Dendritic cell treated with granulocyte-macrophage colony-stimulating factor and Interleukin-4, amounts not matched to agents 40 ng/mL and 50 ng/mL, for 4 days (primary cell): ENCODE data around the gene MID1.

Experiments
- H3K27ac Mint-ChIP-seq: one replicate; pipeline ENCODE4 v1.8.0; 2022; ENCODE audit warnings: mild to moderate bottlenecking, mixed read lengths
- H3K27me3 Mint-ChIP-seq: one replicate; pipeline ENCODE4 v1.8.0; 2022; ENCODE audit warnings: mild to moderate bottlenecking, mixed read lengths
- H3K36me3 Mint-ChIP-seq: one replicate; pipeline ENCODE4 v1.8.0; 2022; ENCODE audit warnings: low read depth, mixed read lengths
- H3K4me1 Mint-ChIP-seq: one replicate; pipeline ENCODE4 v1.8.0; 2022; ENCODE audit warnings: low read depth, mixed read lengths
- H3K4me3 Mint-ChIP-seq: one replicate; pipeline ENCODE4 v1.8.0; 2022; ENCODE audit warnings: mild to moderate bottlenecking, moderate library complexity, mixed read lengths
- H3K9me3 Mint-ChIP-seq: one replicate; pipeline ENCODE4 v1.8.0; 2022; ENCODE audit warnings: mixed read lengths
- intact Hi-C: fragments of 100-400 bp; cut with micrococcal nuclease; formaldehyde crosslinking; loops from one replicate; pipeline ENCODE4 v1.15.0; 2022

The MID1 gene

GRCh38 chrX:10496345-10496965, 123.9 kb downstream of the MID1 start:
- Mint-ChIP-seq H3K27ac (no peak overlapping the region), H3K4me1 (no peaks in the 10 kb centered on the region), H3K27me3 (no peaks in the 10 kb centered on the region), H3K36me3 (no peaks in the 10 kb centered on the region), H3K9me3 (no peaks in the 10 kb centered on the region), H3K4me3 (no peak overlapping the region)
- intact Hi-C loops, result no loop called here

- Mint-ChIP-seq H3K4me3 (no peak overlapping the region), H3K4me1 (no peaks in the 10 kb centered on the region), H3K36me3 (no peaks in the 10 kb centered on the region), H3K27ac (no peak overlapping the region), H3K9me3 (no peaks in the 10 kb centered on the region), H3K27me3 (no peaks in the 10 kb centered on the region)
- intact Hi-C loops, result no loop called here
Observed at GRCh38 chrX:10495677-10496076, 124.7 kb downstream of the MID1 start.

DNA sequence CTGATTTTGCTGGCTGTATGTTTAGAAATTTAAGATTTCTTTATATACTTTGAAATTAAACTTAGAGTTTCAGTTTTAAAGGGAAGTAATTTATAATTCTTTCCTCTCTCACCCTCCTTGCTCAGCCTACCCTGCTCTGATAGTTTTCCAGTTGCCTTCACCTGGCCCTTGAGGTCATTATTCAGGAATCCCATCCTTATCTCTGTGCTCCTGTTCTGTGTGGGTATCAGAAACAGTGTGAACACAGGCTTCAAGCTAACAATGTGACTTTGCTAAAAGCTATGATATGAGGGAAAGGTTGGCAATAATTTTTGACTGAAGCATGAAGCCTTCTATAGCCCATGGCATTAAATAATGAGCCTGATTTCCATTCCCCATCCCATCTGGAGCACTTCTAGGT, 128.1 kb downstream of the MID1 start:
- no peak overlapping the region for H3K27ac Mint-ChIP-seq
- no peaks in the 10 kb centered on the region for H3K36me3 Mint-ChIP-seq
- H3K9me3 Mint-ChIP-seq, result no peaks in the 10 kb centered on the region
- H3K27me3 Mint-ChIP-seq, result no peaks in the 10 kb centered on the region
- H3K4me3 Mint-ChIP-seq, result no peak overlapping the region
- intact Hi-C loops, result no loop called here
- no peaks in the 10 kb centered on the region for H3K4me1 Mint-ChIP-seq

DNA sequence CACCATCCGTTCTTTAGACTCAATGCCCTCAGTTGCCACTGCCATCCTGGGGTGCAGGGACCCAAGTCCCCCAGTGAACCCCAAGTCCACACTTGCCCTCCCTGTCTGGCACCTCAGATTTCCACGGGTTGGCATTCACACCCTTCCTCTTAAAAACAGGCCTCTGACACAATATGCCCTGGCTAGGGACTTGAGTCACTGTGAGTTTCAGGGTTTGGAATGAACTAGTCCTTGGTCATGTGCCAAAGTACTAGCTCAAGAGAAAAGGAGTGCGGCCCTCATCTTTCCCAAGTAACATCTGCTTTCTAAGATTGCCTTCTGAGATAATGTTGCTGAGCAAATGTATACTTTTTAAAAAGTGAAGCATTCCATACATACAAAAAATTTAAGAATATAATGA, 134.0 kb downstream of the MID1 start:
- H3K4me1 Mint-ChIP-seq, result no peaks in the 10 kb centered on the region
- no peak overlapping the region for H3K4me3 Mint-ChIP-seq
- no peaks in the 10 kb centered on the region for H3K36me3 Mint-ChIP-seq
- intact Hi-C loops, result no loop called here
- H3K27me3 Mint-ChIP-seq, result no peaks in the 10 kb centered on the region
- no peaks in the 10 kb centered on the region for H3K9me3 Mint-ChIP-seq
- H3K27ac Mint-ChIP-seq, result no peak overlapping the region

DNA sequence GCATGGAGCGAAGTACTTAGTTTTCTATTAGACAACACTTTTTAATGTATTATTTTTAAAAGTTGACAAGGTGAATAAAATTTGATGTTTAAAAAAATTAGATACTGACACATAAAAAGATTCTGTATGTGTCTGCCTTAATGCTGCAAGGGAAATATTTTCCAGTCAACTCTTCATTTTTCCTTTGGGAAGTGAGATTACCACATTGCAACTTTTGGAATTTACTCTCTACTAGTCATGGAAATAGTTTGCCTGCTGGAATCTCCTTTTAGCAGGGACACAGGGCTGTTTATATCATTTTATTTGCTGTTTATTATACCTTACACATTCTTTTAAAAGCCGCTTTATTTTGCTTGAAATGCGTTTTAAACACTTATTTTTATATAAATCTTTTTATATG, 135.1 kb downstream of the MID1 start:
- Mint-ChIP-seq H3K27ac (no peak overlapping the region), H3K36me3 (no peaks in the 10 kb centered on the region), H3K4me1 (no peaks in the 10 kb centered on the region), H3K4me3 (no peak overlapping the region), H3K9me3 (no peaks in the 10 kb centered on the region), H3K27me3 (no peaks in the 10 kb centered on the region)
- intact Hi-C loops, result no loop called here

GRCh38 chrX:10484683-10485247, 135.6 kb downstream of the MID1 start:
- Mint-ChIP-seq H3K27ac (no peak overlapping the region), H3K27me3 (no peaks in the 10 kb centered on the region), H3K36me3 (no peaks in the 10 kb centered on the region), H3K4me3 (no peak overlapping the region), H3K9me3 (no peaks in the 10 kb centered on the region), H3K4me1 (no peaks in the 10 kb centered on the region)
- intact Hi-C loops, result no loop called here

GRCh38 chrX:10483191-10483831, 137.1 kb downstream of the MID1 start:
- intact Hi-C loops, result no loop called here
- Mint-ChIP-seq H3K27ac (no peak overlapping the region), H3K36me3 (no peaks in the 10 kb centered on the region), H3K27me3 (no peaks in the 10 kb centered on the region), H3K4me1 (no peaks in the 10 kb centered on the region), H3K9me3 (no peaks in the 10 kb centered on the region), H3K4me3 (no peak overlapping the region)

GRCh38 chrX:10482708-10483107, 137.7 kb downstream of the MID1 start:
- intact Hi-C loops, result no loop called here
- no peaks in the 10 kb centered on the region for H3K27me3 Mint-ChIP-seq

DNA sequence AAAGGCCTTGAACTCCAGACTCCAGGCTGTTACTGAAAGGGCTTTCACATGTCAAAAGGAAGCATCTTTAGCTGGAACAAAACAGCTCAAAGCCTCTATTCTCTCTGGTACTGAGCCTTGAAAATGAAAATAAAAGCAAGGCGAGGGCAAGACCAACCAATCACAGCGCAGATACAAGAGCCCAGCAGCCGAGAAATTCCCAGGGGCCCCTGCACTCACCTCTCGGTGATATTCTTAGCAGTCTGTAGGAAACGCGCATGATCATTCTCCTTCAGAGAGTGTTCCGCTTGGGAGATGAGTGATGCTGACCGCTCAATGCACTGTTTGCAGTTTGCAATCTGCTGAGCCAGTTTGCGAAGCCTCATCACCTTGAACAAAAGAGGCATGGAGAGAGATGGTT, 138.1 kb downstream of the MID1 start:
- H3K27ac Mint-ChIP-seq, result no peak overlapping the region
- intact Hi-C loops, result no loop called here
- H3K36me3 Mint-ChIP-seq, result no peaks in the 10 kb centered on the region
- H3K4me1 Mint-ChIP-seq, result no peaks in the 10 kb centered on the region
- no peaks in the 10 kb centered on the region for H3K27me3 Mint-ChIP-seq
- no peaks in the 10 kb centered on the region for H3K9me3 Mint-ChIP-seq
- no peak overlapping the region for H3K4me3 Mint-ChIP-seq

More at GRCh38 chrX:10482708-10483107, 137.7 kb downstream of the MID1 start:
- Mint-ChIP-seq H3K9me3 (no peaks in the 10 kb centered on the region), H3K4me1 (no peaks in the 10 kb centered on the region), H3K36me3 (no peaks in the 10 kb centered on the region), H3K4me3 (no peak overlapping the region), H3K27ac (no peak overlapping the region)

GRCh38 chrX:10480861-10481260, 139.5 kb downstream of the MID1 start:
- intact Hi-C loops, result no loop called here
- Mint-ChIP-seq H3K27me3 (no peaks in the 10 kb centered on the region), H3K36me3 (no peaks in the 10 kb centered on the region), H3K4me3 (no peak overlapping the region), H3K4me1 (no peaks in the 10 kb centered on the region), H3K9me3 (no peaks in the 10 kb centered on the region), H3K27ac (no peak overlapping the region)

DNA sequence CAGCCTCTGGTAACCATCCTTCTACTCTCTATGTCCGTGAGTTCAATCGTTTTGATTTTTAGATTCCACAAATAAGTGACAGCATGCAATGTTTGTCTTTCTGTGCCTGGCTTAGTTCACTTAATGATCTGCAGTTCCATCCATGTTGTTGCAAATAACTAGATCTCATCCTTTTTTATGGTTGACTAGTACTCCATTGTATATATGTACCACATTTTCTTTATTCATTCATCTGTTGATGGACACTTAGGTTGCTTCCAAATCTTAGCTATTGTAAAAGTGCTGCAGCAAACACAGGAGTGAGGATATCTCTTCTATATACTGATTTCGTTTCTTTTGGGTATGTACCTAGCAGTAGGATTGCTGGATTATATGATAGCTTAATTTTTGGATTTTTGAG, 140.9 kb downstream of the MID1 start:
- no peaks in the 10 kb centered on the region for H3K36me3 Mint-ChIP-seq
- H3K27ac Mint-ChIP-seq, result no peak overlapping the region
- no peaks in the 10 kb centered on the region for H3K27me3 Mint-ChIP-seq
- no peaks in the 10 kb centered on the region for H3K4me1 Mint-ChIP-seq
- intact Hi-C loops, result no loop called here
- H3K9me3 Mint-ChIP-seq, result no peaks in the 10 kb centered on the region
- H3K4me3 Mint-ChIP-seq, result no peak overlapping the region

GRCh38 chrX:10477525-10477924, 142.9 kb downstream of the MID1 start:
- Mint-ChIP-seq H3K27me3 (no peaks in the 10 kb centered on the region), H3K27ac (no peak overlapping the region), H3K36me3 (no peaks in the 10 kb centered on the region), H3K4me3 (no peak overlapping the region), H3K9me3 (no peaks in the 10 kb centered on the region), H3K4me1 (no peaks in the 10 kb centered on the region)
- intact Hi-C loops, result no loop called here

DNA sequence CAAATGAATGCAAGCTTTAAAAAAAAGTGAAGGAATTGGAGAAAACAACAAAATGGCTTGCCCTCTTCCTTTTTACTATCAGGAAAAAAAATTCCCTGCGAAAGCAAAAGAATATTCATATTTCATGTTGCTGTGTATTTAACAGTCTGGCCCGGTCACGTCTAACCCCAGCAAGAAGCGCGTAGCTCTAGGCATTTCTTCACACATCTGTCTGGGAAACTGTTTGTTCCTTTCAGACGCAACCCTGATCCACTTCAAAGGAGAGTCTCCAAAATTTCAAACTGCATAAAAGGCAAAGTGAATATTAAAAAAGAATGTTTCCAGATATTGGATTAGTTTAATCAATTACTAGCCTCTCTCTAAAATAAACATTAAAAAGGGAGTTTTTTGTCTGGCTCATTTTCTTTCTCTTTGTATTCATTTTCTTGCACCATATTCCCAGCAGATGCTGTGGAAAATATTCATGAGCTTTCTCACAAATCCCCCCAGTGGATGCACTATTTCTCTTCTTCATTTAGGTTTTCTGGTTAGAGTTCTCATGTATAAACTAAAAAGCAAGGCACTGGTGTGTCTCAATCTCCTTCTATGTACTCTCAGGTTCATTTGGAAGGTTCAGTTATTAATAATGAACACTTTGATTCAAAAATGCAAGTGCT, 145.3 kb downstream of the MID1 start:
- intact Hi-C loops, result no loop called here
- H3K27ac Mint-ChIP-seq, result no peak overlapping the region
- H3K4me3 Mint-ChIP-seq, result no peak overlapping the region
- H3K27me3 Mint-ChIP-seq, result no peaks in the 10 kb centered on the region
- H3K36me3 Mint-ChIP-seq, result no peaks in the 10 kb centered on the region
- H3K9me3 Mint-ChIP-seq, result no peaks in the 10 kb centered on the region
- no peaks in the 10 kb centered on the region for H3K4me1 Mint-ChIP-seq

DNA sequence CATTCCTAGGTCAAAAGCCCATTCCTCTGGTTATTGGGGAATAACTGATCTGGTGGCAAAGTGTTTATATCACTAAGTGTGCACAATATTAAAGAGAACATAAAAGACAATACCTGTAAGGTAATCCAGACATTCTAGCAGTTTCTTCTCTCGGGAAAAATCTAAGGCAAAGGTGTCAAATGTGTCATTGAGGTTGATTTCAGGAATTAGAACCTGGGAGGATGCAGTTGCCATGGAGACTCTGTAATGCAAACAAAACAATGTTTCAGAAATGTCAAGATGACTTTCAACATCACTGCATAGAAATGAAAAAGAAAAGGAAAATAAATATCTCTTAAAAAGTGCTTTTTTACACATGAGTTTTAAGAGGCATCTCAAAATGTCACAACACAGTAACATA, 145.9 kb downstream of the MID1 start:
- Mint-ChIP-seq H3K4me1 (no peaks in the 10 kb centered on the region), H3K4me3 (no peak overlapping the region), H3K9me3 (no peaks in the 10 kb centered on the region), H3K27me3 (no peaks in the 10 kb centered on the region), H3K36me3 (no peaks in the 10 kb centered on the region), H3K27ac (no peak overlapping the region)
- intact Hi-C loops, result no loop called here
